WERI-Rb-1 (cell line): ENCODE results near the gene TLX1.

Source experiments
- DNase-seq: peaks from one replicate; pipeline ENCODE4 v3.0.0-alpha.2; 2020
- H3K27ac ChIP-seq: fragments of 250-450 bp; sonication (Bioruptor Pico); 2 replicates; pipeline ENCODE4 v1.5.1; 2020; ENCODE audit warnings: mild to moderate bottlenecking, moderate library complexity
- H3K27me3 ChIP-seq: fragments of 250-450 bp; sonication (Bioruptor Pico); 2 replicates; pipeline ENCODE4 v1.5.1; 2021; ENCODE audit warnings: mild to moderate bottlenecking, low read depth, moderate library complexity; ENCODE audit not compliant: insufficient read depth, severe bottlenecking
- H3K36me3 ChIP-seq: fragments of 250-450 bp; sonication (Bioruptor Pico); 2 replicates; pipeline ENCODE4 v1.5.1; 2020; ENCODE audit warnings: mild to moderate bottlenecking, moderate library complexity
- H3K4me3 ChIP-seq: 2 replicates; pipeline ENCODE4 v1.5.1; 2011; ENCODE audit warnings: low read depth, mild to moderate bottlenecking, control low read depth, low read length
- H3K9me3 ChIP-seq: fragments of 250-450 bp; sonication (Bioruptor Pico); 2 replicates; pipeline ENCODE4 v1.5.1; 2021; ENCODE audit warnings: mild to moderate bottlenecking, moderate library complexity; ENCODE audit not compliant: severe bottlenecking
- TF ChIP-seq, protein P1 (sequence below): IDR thresholded peaks from 2 replicates; pipeline ENCODE4 v1.5.1; 2011; ENCODE audit warnings: low read depth, mild to moderate bottlenecking, control low read depth, inconsistent platforms, low read length

Gene TLX1

GRCh38 chr10:101130984-101131961, at the start of gene TLX1:
TLX1 (plus strand) TSS chr10:101131300; CDS start chr10:101131542, 242 bp downstream.
- H3K27ac ChIP-seq = peak within 1 kb of the TSS; percentile 64
- TF ChIP-seq, protein P1, sequence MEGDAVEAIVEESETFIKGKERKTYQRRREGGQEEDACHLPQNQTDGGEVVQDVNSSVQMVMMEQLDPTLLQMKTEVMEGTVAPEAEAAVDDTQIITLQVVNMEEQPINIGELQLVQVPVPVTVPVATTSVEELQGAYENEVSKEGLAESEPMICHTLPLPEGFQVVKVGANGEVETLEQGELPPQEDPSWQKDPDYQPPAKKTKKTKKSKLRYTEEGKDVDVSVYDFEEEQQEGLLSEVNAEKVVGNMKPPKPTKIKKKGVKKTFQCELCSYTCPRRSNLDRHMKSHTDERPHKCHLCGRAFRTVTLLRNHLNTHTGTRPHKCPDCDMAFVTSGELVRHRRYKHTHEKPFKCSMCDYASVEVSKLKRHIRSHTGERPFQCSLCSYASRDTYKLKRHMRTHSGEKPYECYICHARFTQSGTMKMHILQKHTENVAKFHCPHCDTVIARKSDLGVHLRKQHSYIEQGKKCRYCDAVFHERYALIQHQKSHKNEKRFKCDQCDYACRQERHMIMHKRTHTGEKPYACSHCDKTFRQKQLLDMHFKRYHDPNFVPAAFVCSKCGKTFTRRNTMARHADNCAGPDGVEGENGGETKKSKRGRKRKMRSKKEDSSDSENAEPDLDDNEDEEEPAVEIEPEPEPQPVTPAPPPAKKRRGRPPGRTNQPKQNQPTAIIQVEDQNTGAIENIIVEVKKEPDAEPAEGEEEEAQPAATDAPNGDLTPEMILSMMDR = peak; percentile 26; the same call in 1 of the 2 replicates
- no peaks in the 10 kb centered on the region for H3K27me3 ChIP-seq
- DNase-seq = peak; percentile 91
- no peaks in the 10 kb centered on the region for H3K9me3 ChIP-seq
- H3K36me3 ChIP-seq = peaks cover 10% of the 10 kb centered on the region
- peak within 1 kb of the TSS; percentile 73 for H3K4me3 ChIP-seq

DNA sequence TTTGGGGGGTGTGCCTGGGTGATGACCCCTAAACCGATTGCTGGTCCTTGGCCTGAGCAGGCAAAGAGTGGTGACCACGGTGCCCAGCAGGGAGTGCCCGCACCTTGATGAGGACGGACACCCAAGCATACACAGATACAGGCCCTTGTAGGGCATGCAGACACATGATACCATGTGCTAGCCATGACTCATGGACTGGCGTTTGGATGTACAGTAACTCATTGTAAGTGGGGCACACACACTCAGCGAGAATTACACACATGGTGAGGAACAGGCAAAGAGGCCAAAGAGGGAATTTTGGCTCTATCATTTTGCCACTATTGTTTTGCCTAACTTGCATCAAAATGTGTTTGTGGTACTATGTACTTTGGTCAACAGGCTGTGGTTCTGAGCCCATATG, 45.3 kb upstream of the TLX1 start:
- no peak for DNase-seq
- Histone ChIP-seq H3K9me3 (no peaks in the 10 kb centered on the region), H3K27me3 (no peaks in the 10 kb centered on the region), H3K27ac (no peak overlapping the region), H3K4me3 (no peak overlapping the region), H3K36me3 (no peaks in the 10 kb centered on the region)
- TF ChIP-seq, protein P1 = no peak

DNA sequence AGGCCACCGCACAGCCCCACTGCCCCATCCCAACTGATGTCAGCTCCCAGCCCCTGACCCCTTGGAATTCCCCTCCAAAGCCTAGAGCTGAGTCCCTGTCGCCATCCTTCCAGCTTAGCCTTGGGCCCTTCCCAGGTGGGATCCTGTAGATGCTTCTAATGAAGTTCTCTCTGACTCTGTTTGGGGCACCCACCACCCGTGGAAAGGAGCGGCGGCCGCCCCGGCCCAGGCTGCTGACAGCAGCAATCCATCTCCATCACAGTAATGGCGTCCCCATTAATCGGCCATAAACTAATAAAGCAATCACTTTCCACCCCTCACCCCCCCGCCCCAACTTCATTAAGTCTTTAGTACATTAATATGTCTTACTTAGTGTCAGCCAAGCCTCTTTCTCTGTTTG, 43.7 kb upstream of the TLX1 start:
- H3K36me3 ChIP-seq = no peaks in the 10 kb centered on the region
- H3K4me3 ChIP-seq = no peak overlapping the region
- no peaks in the 10 kb centered on the region for H3K9me3 ChIP-seq
- H3K27ac ChIP-seq = no peak overlapping the region
- TF ChIP-seq, protein P1 = no peak
- DNase-seq = no peak
- no peaks in the 10 kb centered on the region for H3K27me3 ChIP-seq

- peak; percentile 47 for DNase-seq
- H3K9me3 ChIP-seq = no peaks in the 10 kb centered on the region
- peak overlapping the region; percentile 22 for H3K4me3 ChIP-seq
- no peak overlapping the region for H3K27ac ChIP-seq
- TF ChIP-seq, protein P1 = no peak
- H3K27me3 ChIP-seq = no peaks in the 10 kb centered on the region
- H3K36me3 ChIP-seq = no peaks in the 10 kb centered on the region
These were observed 43.1 kb upstream of the TLX1 start for GRCh38 chr10:101087965-101088364.

- DNase-seq = no peak
These were observed 41.4 kb upstream of the TLX1 start for GRCh38 chr10:101089520-101090299.

More at GRCh38 chr10:101089520-101090299, 41.4 kb upstream of the TLX1 start:
- H3K4me3 ChIP-seq = no peak overlapping the region
- no peak overlapping the region for H3K27ac ChIP-seq
- no peaks in the 10 kb centered on the region for H3K9me3 ChIP-seq
- no peaks in the 10 kb centered on the region for H3K36me3 ChIP-seq
- TF ChIP-seq, protein P1 = no peak
- no peaks in the 10 kb centered on the region for H3K27me3 ChIP-seq
